ENCODE results near the gene PRAC2. TPM values are rescaled to one million over a fixed set of nuclear protein-coding genes. Genes with fewer than 3 reads are reported as not detected.

Gene PRAC2
- total RNA-seq, 1 experiment from 2014 or later, result not detected

DNA sequence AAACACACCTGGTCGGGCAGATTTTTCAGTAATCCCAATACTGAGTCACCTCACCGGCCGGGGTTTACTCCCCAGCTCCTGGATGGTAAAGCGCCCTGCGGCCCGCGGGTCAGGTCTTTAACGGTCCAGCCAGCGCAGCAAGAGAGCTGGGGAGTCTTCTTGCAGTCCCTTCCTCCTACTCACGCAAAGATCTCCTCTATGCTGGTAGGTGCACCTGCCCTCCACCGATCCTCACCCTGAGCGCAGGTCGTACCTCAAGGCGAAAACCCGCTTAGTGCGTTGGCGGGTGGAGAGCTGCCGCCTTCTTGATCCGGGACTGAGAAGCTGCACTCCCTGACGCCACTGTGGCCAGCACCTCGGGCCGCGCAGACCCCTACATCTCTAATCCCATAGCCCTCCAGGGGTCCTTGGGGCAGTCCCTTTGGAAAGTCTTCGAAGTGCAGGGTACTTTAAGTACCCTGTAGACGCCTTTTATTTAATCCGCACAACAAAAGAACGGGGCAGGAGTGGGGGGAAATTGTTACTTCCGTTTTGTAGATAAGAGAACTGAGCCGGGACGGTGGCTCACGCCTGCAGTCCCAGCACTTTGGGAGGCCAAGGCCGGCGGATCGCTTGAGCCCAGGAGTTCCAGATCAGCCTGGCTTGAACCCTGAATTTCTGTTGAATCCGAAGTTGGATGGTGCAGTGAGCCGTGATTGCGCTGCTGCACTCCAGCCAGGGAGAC lies 16.0 kb downstream of the PRAC2 start (continued):
- TF ChIP-seq, protein P1, sequence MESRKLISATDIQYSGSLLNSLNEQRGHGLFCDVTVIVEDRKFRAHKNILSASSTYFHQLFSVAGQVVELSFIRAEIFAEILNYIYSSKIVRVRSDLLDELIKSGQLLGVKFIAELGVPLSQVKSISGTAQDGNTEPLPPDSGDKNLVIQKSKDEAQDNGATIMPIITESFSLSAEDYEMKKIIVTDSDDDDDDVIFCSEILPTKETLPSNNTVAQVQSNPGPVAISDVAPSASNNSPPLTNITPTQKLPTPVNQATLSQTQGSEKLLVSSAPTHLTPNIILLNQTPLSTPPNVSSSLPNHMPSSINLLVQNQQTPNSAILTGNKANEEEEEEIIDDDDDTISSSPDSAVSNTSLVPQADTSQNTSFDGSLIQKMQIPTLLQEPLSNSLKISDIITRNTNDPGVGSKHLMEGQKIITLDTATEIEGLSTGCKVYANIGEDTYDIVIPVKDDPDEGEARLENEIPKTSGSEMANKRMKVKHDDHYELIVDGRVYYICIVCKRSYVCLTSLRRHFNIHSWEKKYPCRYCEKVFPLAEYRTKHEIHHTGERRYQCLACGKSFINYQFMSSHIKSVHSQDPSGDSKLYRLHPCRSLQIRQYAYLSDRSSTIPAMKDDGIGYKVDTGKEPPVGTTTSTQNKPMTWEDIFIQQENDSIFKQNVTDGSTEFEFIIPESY (IDR thresholded peaks at IDR 0.05; ENCODE audit: extremely low read depth, insufficient replicate concordance, low read length), result no peak
- TF ChIP-seq EZH2phosphoT487 (IDR thresholded peaks at IDR 0.05; ENCODE audit: borderline replicate concordance) (no peak), SIN3A (IDR thresholded peaks at IDR 0.05; ENCODE audit: low read depth) (no peak)
- TF ChIP-seq, protein P2, sequence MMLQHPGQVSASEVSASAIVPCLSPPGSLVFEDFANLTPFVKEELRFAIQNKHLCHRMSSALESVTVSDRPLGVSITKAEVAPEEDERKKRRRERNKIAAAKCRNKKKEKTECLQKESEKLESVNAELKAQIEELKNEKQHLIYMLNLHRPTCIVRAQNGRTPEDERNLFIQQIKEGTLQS (IDR thresholded peaks at IDR 0.05), result no peak

DNA sequence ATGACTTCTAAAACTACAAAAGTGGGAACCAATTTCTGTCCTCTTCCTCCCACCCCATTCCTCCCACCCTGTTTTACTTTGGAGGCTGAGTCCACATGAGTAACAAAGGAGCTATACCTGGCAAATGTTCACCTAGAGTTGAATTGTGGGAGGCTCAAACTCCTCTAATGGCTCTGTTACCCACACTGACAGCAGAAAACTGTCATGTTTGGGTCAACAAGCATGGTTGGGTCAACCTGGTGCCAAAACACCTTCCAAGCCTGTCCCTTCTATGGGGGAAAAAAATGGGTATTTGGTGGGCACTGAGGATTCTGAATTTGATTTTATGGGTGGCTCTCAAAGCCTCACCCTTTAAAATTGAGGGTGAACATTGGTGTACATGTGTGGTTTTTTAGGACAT lies 17.6 kb downstream of the PRAC2 start:
- POLR2A ChIA-PET, result no interaction called here
- no peak for ATAC-seq

More for the DNA sequence above, 17.6 kb downstream of the PRAC2 start:
- Histone ChIP-seq H3K4me2 (ENCODE audit: low read length) (no peak overlapping the region), H3K9me3 (ENCODE audit: control insufficient read depth in 1 of 2, insufficient read depth in 1 of 2, low read depth in 1 of 2, low read length in 2 of 2) (no peaks in the 10 kb centered on the region), H3K79me2 (ENCODE audit: insufficient read depth, low read length) (no peaks in the 10 kb centered on the region), H3K9me2 (ENCODE audit: insufficient read depth) (no peaks in the 10 kb centered on the region), H3K4me3 (replicated peaks in 1 of 2; ENCODE audit: low read depth in 1 of 2, low read length in 2 of 2) (no peak overlapping the region), H4K20me1 (ENCODE audit: insufficient read depth) (no peaks in the 10 kb centered on the region), H3K27ac (ENCODE audit: low read depth, low read length) (no peak overlapping the region), H2AFZ (ENCODE audit: low read depth, low read length, poor library complexity, severe bottlenecking) (no peak overlapping the region), H3K36me3 (ENCODE audit: control insufficient read depth in 1 of 2, insufficient read depth in 2 of 2, low read length in 2 of 2) (no peaks in the 10 kb centered on the region), H3K4me1 (ENCODE audit: control insufficient read depth in 1 of 2, insufficient read depth in 2 of 2, low read length in 2 of 2) (no peaks in the 10 kb centered on the region), H3K27me3 (ENCODE audit: insufficient read depth, low read length) (peaks cover 46% of the 10 kb centered on the region), H3K9ac (ENCODE audit: low read length) (no peak overlapping the region)
- intact Hi-C loops (cut with micrococcal nuclease), result no loop called here
- ChIA-PET RAD21 (ENCODE audit: low non-redundant PET in 1 of 2, low total read pairs in 2 of 2, uncharacterized antibody in 2 of 2, unreplicated experiment in 2 of 2) (no interaction called here), CTCF (no interaction called here)
- no peak for DNase-seq (ENCODE audit: low read depth, low spot score)
- TF ChIP-seq YY1 (IDR thresholded peaks at IDR 0.05; ENCODE audit: extremely low read depth, insufficient replicate concordance, low read depth, low read length) (no peak), RAD21 (IDR thresholded peaks at IDR 0.05; ENCODE audit: low read depth) (no peak), TCF7L2 (IDR thresholded peaks at IDR 0.05; ENCODE audit: borderline replicate concordance, extremely low read depth, insufficient read depth, insufficient read length) (no peak), EZH2phosphoT487 (IDR thresholded peaks at IDR 0.05; ENCODE audit: borderline replicate concordance) (no peak), SIN3A (IDR thresholded peaks at IDR 0.05; ENCODE audit: low read depth) (no peak), ZFX (IDR thresholded peaks at IDR 0.05) (no peak), JUND (IDR thresholded peaks at IDR 0.05) (no peak), ZNF274 (IDR thresholded peaks at IDR 0.05; ENCODE audit: low read depth, low read length) (no peak), SP1 (IDR thresholded peaks at IDR 0.05; ENCODE audit: low read depth) (no peak)
- TF ChIP-seq, protein P3, sequence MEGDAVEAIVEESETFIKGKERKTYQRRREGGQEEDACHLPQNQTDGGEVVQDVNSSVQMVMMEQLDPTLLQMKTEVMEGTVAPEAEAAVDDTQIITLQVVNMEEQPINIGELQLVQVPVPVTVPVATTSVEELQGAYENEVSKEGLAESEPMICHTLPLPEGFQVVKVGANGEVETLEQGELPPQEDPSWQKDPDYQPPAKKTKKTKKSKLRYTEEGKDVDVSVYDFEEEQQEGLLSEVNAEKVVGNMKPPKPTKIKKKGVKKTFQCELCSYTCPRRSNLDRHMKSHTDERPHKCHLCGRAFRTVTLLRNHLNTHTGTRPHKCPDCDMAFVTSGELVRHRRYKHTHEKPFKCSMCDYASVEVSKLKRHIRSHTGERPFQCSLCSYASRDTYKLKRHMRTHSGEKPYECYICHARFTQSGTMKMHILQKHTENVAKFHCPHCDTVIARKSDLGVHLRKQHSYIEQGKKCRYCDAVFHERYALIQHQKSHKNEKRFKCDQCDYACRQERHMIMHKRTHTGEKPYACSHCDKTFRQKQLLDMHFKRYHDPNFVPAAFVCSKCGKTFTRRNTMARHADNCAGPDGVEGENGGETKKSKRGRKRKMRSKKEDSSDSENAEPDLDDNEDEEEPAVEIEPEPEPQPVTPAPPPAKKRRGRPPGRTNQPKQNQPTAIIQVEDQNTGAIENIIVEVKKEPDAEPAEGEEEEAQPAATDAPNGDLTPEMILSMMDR (IDR thresholded peaks at IDR 0.05 in 2 of 3, conservative IDR thresholded peaks at IDR 0.05 in 1 of 3; ENCODE audit: borderline replicate concordance in 1 of 3, insufficient read depth in 1 of 3, low read depth in 2 of 3, low read length in 2 of 3), result no peak
- TF ChIP-seq, protein P4, sequence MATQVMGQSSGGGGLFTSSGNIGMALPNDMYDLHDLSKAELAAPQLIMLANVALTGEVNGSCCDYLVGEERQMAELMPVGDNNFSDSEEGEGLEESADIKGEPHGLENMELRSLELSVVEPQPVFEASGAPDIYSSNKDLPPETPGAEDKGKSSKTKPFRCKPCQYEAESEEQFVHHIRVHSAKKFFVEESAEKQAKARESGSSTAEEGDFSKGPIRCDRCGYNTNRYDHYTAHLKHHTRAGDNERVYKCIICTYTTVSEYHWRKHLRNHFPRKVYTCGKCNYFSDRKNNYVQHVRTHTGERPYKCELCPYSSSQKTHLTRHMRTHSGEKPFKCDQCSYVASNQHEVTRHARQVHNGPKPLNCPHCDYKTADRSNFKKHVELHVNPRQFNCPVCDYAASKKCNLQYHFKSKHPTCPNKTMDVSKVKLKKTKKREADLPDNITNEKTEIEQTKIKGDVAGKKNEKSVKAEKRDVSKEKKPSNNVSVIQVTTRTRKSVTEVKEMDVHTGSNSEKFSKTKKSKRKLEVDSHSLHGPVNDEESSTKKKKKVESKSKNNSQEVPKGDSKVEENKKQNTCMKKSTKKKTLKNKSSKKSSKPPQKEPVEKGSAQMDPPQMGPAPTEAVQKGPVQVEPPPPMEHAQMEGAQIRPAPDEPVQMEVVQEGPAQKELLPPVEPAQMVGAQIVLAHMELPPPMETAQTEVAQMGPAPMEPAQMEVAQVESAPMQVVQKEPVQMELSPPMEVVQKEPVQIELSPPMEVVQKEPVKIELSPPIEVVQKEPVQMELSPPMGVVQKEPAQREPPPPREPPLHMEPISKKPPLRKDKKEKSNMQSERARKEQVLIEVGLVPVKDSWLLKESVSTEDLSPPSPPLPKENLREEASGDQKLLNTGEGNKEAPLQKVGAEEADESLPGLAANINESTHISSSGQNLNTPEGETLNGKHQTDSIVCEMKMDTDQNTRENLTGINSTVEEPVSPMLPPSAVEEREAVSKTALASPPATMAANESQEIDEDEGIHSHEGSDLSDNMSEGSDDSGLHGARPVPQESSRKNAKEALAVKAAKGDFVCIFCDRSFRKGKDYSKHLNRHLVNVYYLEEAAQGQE (IDR thresholded peaks at IDR 0.05; ENCODE audit: low read depth), result no peak
- TF ChIP-seq, protein P2 (IDR thresholded peaks at IDR 0.05), result no peak
- BruUV-seq (replicated peaks), result no TSS peak
